Sigmoid colon (tissue), 4 donors: ENCODE results near the gene C1GALT1.
"Not testable (repeated sequence)": the region's sequence is repeated elsewhere in the genome, so short reads cannot be mapped to it uniquely, and the experiment has no call there.

Experiments
- POLR2A ChIP-seq, 2 donors: fragments of 450-650 bp; IDR thresholded peaks; one replicate each; pipeline ENCODE4 v1.6.1; 2016; ENCODE audit warnings: antibody characterized with exemption in 2 of 2, mild to moderate bottlenecking in 2 of 2, moderate library complexity in 2 of 2
- POLR2AphosphoS5 ChIP-seq, 4 donors: sonication (generic); formaldehyde crosslinking; IDR thresholded peaks; one replicate each; pipeline ENCODE4 v1.6.1; 2017; ENCODE audit warnings: antibody characterized with exemption in 4 of 4

GRCh38 chr7:7192798-7193788, 10.7 kb downstream of the C1GALT1 start:
- TF ChIP-seq POLR2A, POLR2AphosphoS5 (IDR thresholded peaks at IDR 0.05): not testable (repeated sequence)
